ENCODE data around the gene COPB2.
"Not testable (repeated sequence)": the region's sequence is repeated elsewhere in the genome, so short reads cannot be mapped to it uniquely, and the experiment has no call there.

COPB2 gene

GRCh38 chr3:139389552-139390368 is at the start of gene COPB2:
TSS of gene COPB2 (minus strand) at chr3:139389647. CDS start at chr3:139389550, 97 bp downstream.
- peak; percentile 98 for DNase-seq

- no peak for DNase-seq
Measured at GRCh38 chr3:139434764-139435307, 45.4 kb upstream of the COPB2 start.

GRCh38 chr3:139434228-139434627 is 44.8 kb upstream of the COPB2 start:
- no peak for DNase-seq

- no peak for DNase-seq
Measured at GRCh38 chr3:139433089-139433488, 43.6 kb upstream of the COPB2 start.

GRCh38 chr3:139430493-139430892 is 41.0 kb upstream of the COPB2 start:
- no peak for DNase-seq

- DNase-seq: no peak
Measured at GRCh38 chr3:139427283-139428060, 38.0 kb upstream of the COPB2 start.

GRCh38 chr3:139425745-139426400 is 36.4 kb upstream of the COPB2 start:
- no peak for DNase-seq

- DNase-seq: no peak
Measured at GRCh38 chr3:139423232-139423631, 33.8 kb upstream of the COPB2 start.

- no peak for DNase-seq
Measured at GRCh38 chr3:139421460-139421859, 32.0 kb upstream of the COPB2 start.

- no peak for DNase-seq
Measured at GRCh38 chr3:139421040-139421439, 31.6 kb upstream of the COPB2 start.

GRCh38 chr3:139418144-139418543 is 28.7 kb upstream of the COPB2 start:
- no peak for DNase-seq

- no peak for DNase-seq
Measured at GRCh38 chr3:139416275-139416674, 26.8 kb upstream of the COPB2 start.

- no peak for DNase-seq
Measured at GRCh38 chr3:139414608-139415224, 25.3 kb upstream of the COPB2 start.

- DNase-seq: not testable (repeated sequence)
Measured at GRCh38 chr3:139412891-139413290, 23.4 kb upstream of the COPB2 start.

- not testable (repeated sequence) for DNase-seq
Measured at GRCh38 chr3:139401155-139401554, 11.7 kb upstream of the COPB2 start.

GRCh38 chr3:139396707-139397106 is 7.3 kb upstream of the COPB2 start:
- no peak for DNase-seq

- DNase-seq: no peak
Measured at GRCh38 chr3:139394116-139394515, 4.7 kb upstream of the COPB2 start.

- peak; percentile 41 for DNase-seq
Measured at GRCh38 chr3:139388821-139389551, 461 bp downstream of the COPB2 start.

- no peak for DNase-seq
Measured at GRCh38 chr3:139388077-139388476, 1.4 kb downstream of the COPB2 start.

- DNase-seq: not testable (repeated sequence)
Measured at GRCh38 chr3:139382291-139382690, 7.2 kb downstream of the COPB2 start.

GRCh38 chr3:139380575-139380974 is 8.9 kb downstream of the COPB2 start:
- no peak for DNase-seq

Measured in activated CD4-positive, alpha-beta T cell treated with anti-CD3 and anti-CD28 coated beads for 48 hours (primary cell).